Tibial nerve (tissue), 4 donors: ENCODE data around the gene SLC2A8.

Experiments
- EP300 ChIP-seq, 2 donors: sonication (generic); formaldehyde crosslinking; IDR thresholded peaks; one replicate each; pipeline ENCODE4 v1.6.1; 2017; ENCODE audit warnings: antibody characterized with exemption in 2 of 2, mild to moderate bottlenecking in 1 of 2
- TF ChIP-seq, protein P1 (sequence below), 5 experiments: fragments of 200-600 bp in 3 of 5; fragments of 450-650 bp in 2 of 5; sonication (generic) in 3 of 5; IDR thresholded peaks; one replicate each; pipeline ENCODE4 v1.5.1; 2016 to 2019; ENCODE audit warnings: antibody characterized with exemption in 5 of 5, mild to moderate bottlenecking in 3 of 5, moderate library complexity in 2 of 5

DNA sequence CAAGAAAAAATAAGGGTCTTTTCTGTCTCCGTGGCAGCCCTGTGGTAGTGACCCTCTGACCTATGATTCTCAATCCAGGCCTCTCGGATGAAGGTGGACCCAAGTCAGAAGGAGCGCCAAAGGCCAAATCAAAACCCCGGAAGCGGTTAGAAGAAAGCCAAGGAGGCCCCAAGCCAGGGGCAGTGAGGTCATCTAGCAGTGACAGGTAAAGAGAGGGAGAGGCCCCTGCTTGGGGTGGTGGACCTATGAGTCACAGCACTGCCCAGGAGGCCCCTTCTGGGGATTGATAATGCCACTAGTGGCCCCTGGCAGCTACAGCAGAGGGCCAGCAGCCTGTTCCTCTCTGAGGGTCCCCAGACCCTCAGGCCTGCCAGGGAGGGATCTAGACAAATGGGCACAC, 6.4 kb upstream of the SLC2A8 start:
- TF ChIP-seq, protein P1, sequence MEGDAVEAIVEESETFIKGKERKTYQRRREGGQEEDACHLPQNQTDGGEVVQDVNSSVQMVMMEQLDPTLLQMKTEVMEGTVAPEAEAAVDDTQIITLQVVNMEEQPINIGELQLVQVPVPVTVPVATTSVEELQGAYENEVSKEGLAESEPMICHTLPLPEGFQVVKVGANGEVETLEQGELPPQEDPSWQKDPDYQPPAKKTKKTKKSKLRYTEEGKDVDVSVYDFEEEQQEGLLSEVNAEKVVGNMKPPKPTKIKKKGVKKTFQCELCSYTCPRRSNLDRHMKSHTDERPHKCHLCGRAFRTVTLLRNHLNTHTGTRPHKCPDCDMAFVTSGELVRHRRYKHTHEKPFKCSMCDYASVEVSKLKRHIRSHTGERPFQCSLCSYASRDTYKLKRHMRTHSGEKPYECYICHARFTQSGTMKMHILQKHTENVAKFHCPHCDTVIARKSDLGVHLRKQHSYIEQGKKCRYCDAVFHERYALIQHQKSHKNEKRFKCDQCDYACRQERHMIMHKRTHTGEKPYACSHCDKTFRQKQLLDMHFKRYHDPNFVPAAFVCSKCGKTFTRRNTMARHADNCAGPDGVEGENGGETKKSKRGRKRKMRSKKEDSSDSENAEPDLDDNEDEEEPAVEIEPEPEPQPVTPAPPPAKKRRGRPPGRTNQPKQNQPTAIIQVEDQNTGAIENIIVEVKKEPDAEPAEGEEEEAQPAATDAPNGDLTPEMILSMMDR (IDR thresholded peaks at IDR 0.05): no peak
- TF ChIP-seq EP300 (IDR thresholded peaks at IDR 0.05): no peak
